Heart right ventricle (tissue), 16 donors: ENCODE data around the gene MRPL44. TPM values are rescaled to one million over a fixed set of nuclear protein-coding genes. Genes with fewer than 3 reads are reported as not detected.

ENCODE experiments used
- ATAC-seq, 8 donors: fragments of 200-7000 bp; cut with Tn5 transposase; one replicate each; pipeline ENCODE4 v1.9.1; 2020; ENCODE audit warnings: mild to moderate bottlenecking in 8 of 8, moderate library complexity in 8 of 8, moderate number of reproducible peaks in 1 of 8
- DNase-seq, 2 donors: peaks; one replicate each; pipeline ENCODE4 v3.0.0-alpha.2; 2020
- H3K27ac ChIP-seq, 10 donors: fragments of 200-600 bp; sonication (generic) in 2 of 10; one replicate each; pipeline versions ENCODE4 v1.5.0 to v1.8.0; 2020 to 2022; ENCODE audit warnings: mild to moderate bottlenecking in 3 of 10
- H3K27me3 ChIP-seq, 7 donors: fragments of 200-600 bp; one replicate each; pipeline ENCODE4 v1.8.0; 2021 to 2022; ENCODE audit warnings: mild to moderate bottlenecking in 2 of 7
- H3K36me3 ChIP-seq, 9 donors: fragments of 200-600 bp; sonication (generic) in 1 of 9; one replicate each; pipeline versions ENCODE4 v1.5.0 to v1.8.0; 2020 to 2022; ENCODE audit warnings: mild to moderate bottlenecking in 2 of 9
- H3K4me1 ChIP-seq, 9 donors: fragments of 200-600 bp; sonication (generic) in 1 of 9; one replicate each; pipeline versions ENCODE4 v1.5.0 to v1.8.0; 2020 to 2022; ENCODE audit warnings: mild to moderate bottlenecking in 4 of 9
- H3K4me3 ChIP-seq, 10 donors: fragments of 200-600 bp; sonication (generic) in 2 of 10; one replicate each; pipeline versions ENCODE4 v1.5.0 to v1.8.0; 2020 to 2022; ENCODE audit warnings: mild to moderate bottlenecking in 7 of 10, moderate library complexity in 2 of 10
- H3K9me3 ChIP-seq, 11 donors: fragments of 200-600 bp in 10 of 11; sonication (generic) in 2 of 11; one replicate each; pipeline versions ENCODE4 v1.5.0 to v1.8.0; 2013 to 2022; ENCODE audit warnings: mild to moderate bottlenecking in 2 of 11, control low read depth in 1 of 11, moderate library complexity in 1 of 11
- CTCF ChIP-seq, 9 donors: fragments of 200-600 bp; sonication (generic) in 2 of 9; IDR thresholded peaks; one replicate each; pipeline versions ENCODE4 v1.5.0 to v1.8.0; 2021 to 2022; ENCODE audit warnings: antibody characterized with exemption in 9 of 9, mild to moderate bottlenecking in 5 of 9, moderate library complexity in 1 of 9
- WGBS, 2 donors: extraction: QIAGEN DNeasy Blood & Tissue Kit; methylation state at CpG; one replicate each; pipeline ENCODE4 v1.1.7; 2013; ENCODE audit warnings: inconsistent platforms in 1 of 2; 5-methylcytosine and 5-hydroxymethylcytosine counted together
- intact Hi-C, 10 donors: fragments of 100-400 bp; cut with DNase I; formaldehyde crosslinking; loops; one replicate each; pipeline versions ENCODE4 v1.11.1 to v1.14.2; 2022
- polyA plus RNA-seq, 2 donors: library from polyadenylated mRNA; stranded (reverse); fragments of 200-250 nt; gene quantifications; one replicate each; pipeline ENCODE4 v1.2.3, GENCODE V29; 2013
- total RNA-seq, 10 donors: library from RNA; stranded (reverse); fragmentation: NEBNext Ultra II Directional in 3 of 10; extraction: Animal tissue kit (Norgen Biotek cat#: 25700) in 3 of 10; gene quantifications; one replicate each; pipeline versions ENCODE4 v1.2.1 to v1.2.4, GENCODE V29; 2021 to 2023
- donor health status: Arrhythmogenic right ventricular cardiomyopathy.
- donor health status: ischemic (EF 13 %, LVEDD 7.1; RV severe dilation, severe dysfunction).
- donor health status: healthy with polysubstance abuse.
- donor health status: DM: no; HTN: yes; CAD: no.
- donor health status: DM: no; HTN: no; CAD: no.
- donor health status: ischemic (EF 25% LVEDD 6.9; RV normal size, moderate dysfunction).
- donor health status: ischemic (EF 25% LVEDD 5.7; RV mildly dilated, moderate dysfunction).
- donor health status: healthy.
- donor health status: DM: yes; HTN: yes; CAD: no.
- donor health status: Ischemic cardiomyopathy.
- donor health status: ischemic (EF 35%, LVEDD 5.7; RV mildly dilated, moderate dysfunction).
- donor health status: nonischemic (EF 11% LVEDD 7.7; RV severe dilation, severe dysfunction).
- donor health status: DM: yes; HTN: yes; CAD: no.
- donor health status: PGD.
- donor health status: ischemic (EF 29% LVEDD 5.4; RV normal size, mild dysfunction).
- donor health status: nonischemic (EF 23%, LVEDD 6.1; RV moderate dilation, normal function).

Gene MRPL44
- total and polyA plus RNA-seq, 12 donors = 11.3 to 47.5 (median 39.5) TPM

GRCh38 chr2:223920109-223920508 lies 37.2 kb upstream of the MRPL44 start:
- Histone ChIP-seq H3K9me3 (no peaks in the 10 kb centered on the region), H3K36me3 (peaks cover 0 to 30% (median 12%) of the 10 kb centered on the region in 9 donors), H3K4me1 (peaks cover 0 to 81% (median 15%) of the 10 kb centered on the region in 9 donors), H3K4me3 (no peak overlapping the region), H3K27me3 (no peaks in the 10 kb centered on the region), H3K27ac (no peak overlapping the region)
- 97 to 98% methylated on average over 4 of the region's 4 CpGs for WGBS, 2 donors
- DNase-seq = no peak
- intact Hi-C loops = no loop called here
- ATAC-seq = no peak
- TF ChIP-seq CTCF (IDR thresholded peaks at IDR 0.05) = no peak

- Histone ChIP-seq H3K27ac (no peak overlapping the region), H3K27me3 (no peaks in the 10 kb centered on the region), H3K9me3 (peaks cover 0 to 2% (median 0%) of the 10 kb centered on the region in 11 donors), H3K36me3 (peaks cover 0 to 19% (median 6%) of the 10 kb centered on the region in 9 donors), H3K4me1 (peaks cover 0 to 75% (median 15%) of the 10 kb centered on the region in 9 donors), H3K4me3 (no peak overlapping the region)
- no peak for TF ChIP-seq CTCF (IDR thresholded peaks at IDR 0.05)
- ATAC-seq (no peak), DNase-seq (no peak)
- intact Hi-C loops = no loop called here
Observed at GRCh38 chr2:223921204-223921603, 36.1 kb upstream of the MRPL44 start.

GRCh38 chr2:223922308-223922707 lies 35.0 kb upstream of the MRPL44 start:
- no peak for DNase-seq
- TF ChIP-seq CTCF (IDR thresholded peaks at IDR 0.05) = no peak
- Histone ChIP-seq H3K36me3 (peaks cover 0 to 8% (median 3%) of the 10 kb centered on the region in 9 donors), H3K4me3 (no peak overlapping the region), H3K9me3 (peaks cover 0 to 13% (median 4%) of the 10 kb centered on the region in 11 donors), H3K27me3 (no peaks in the 10 kb centered on the region), H3K27ac (no peak overlapping the region), H3K4me1 (peaks cover 0 to 72% (median 15%) of the 10 kb centered on the region in 9 donors)
- intact Hi-C loops = no loop called here
- ATAC-seq = no peak
- WGBS, 2 donors = 84 to 93% methylated on average over 3 of the region's 3 CpGs

- no peaks in the 10 kb centered on the region for H3K27me3 ChIP-seq
- peaks cover 0 to 58% (median 11%) of the 10 kb centered on the region in 9 donors for H3K4me1 ChIP-seq
- DNase-seq (no peak), ATAC-seq (peak in 1 of 8 donors; percentile 23)
- intact Hi-C loops = no loop called here
- no peak for TF ChIP-seq CTCF (IDR thresholded peaks at IDR 0.05)
- 73 to 75% methylated on average over 2 of the region's 2 CpGs for WGBS, 2 donors
- peak overlapping the region in 2 of 10 donors; percentile 1 to 57 for H3K27ac ChIP-seq
- H3K4me3 ChIP-seq = no peak overlapping the region
- H3K36me3 ChIP-seq = peaks cover 0 to 2% (median 0%) of the 10 kb centered on the region in 9 donors
- H3K9me3 ChIP-seq = peaks cover 0 to 18% (median 4%) of the 10 kb centered on the region in 11 donors
Observed at GRCh38 chr2:223923976-223924375, 33.3 kb upstream of the MRPL44 start.
